HepG2 (cell line): ENCODE measurements around the gene STPG4. TPM values are rescaled to one million over a fixed set of nuclear protein-coding genes. Genes with fewer than 3 reads are reported as not detected.
A peak's percentile ranks its signal among the peaks of the same experiment; 100 is the strongest.

ENCODE experiments used
- ATRX ChIP-seq: sonication (generic); formaldehyde crosslinking; IDR thresholded peaks from 2 replicates; pipeline ENCODE4 v1.4.0; 2020; ENCODE audit warnings: missing genetic modification reagents, borderline replicate concordance
- BRCA1 ChIP-seq: sonication (generic); formaldehyde crosslinking; IDR thresholded peaks from 2 replicates; pipeline ENCODE4 v1.4.0; 2020; ENCODE audit warnings: missing genetic modification reagents
- CEBPB ChIP-seq: IDR thresholded peaks from 2 replicates; pipeline ENCODE4 v1.6.1; 2011; ENCODE audit warnings: low read depth, low read length, improper control_type of control experiment, borderline replicate concordance
- CREM ChIP-seq, 2 experiments: sonication (generic) in 1 of 2; formaldehyde crosslinking in 1 of 2; IDR thresholded peaks; 2 replicates each; pipeline versions ENCODE4 v1.4.0 to v1.6.1; 2016 to 2020; ENCODE audit warnings: antibody characterized with exemption in 1 of 2, mild to moderate bottlenecking in 1 of 2, missing genetic modification reagents in 1 of 2
- FOXM1 ChIP-seq: sonication (generic); formaldehyde crosslinking; IDR thresholded peaks from 2 replicates; pipeline ENCODE4 v1.5.0; 2020; ENCODE audit warnings: missing genetic modification reagents
- MAFG ChIP-seq: sonication (generic); formaldehyde crosslinking; IDR thresholded peaks from 2 replicates; pipeline ENCODE4 v1.5.1; 2020; ENCODE audit warnings: mild to moderate bottlenecking, missing genetic modification reagents
- NFIB ChIP-seq: sonication (generic); formaldehyde crosslinking; IDR thresholded peaks from 2 replicates; pipeline ENCODE4 v1.9.0; 2021; ENCODE audit warnings: missing genetic modification reagents, mild to moderate bottlenecking, borderline replicate concordance
- NFKBIZ ChIP-seq: IDR thresholded peaks from 2 replicates; pipeline ENCODE4 v1.6.1; 2018; ENCODE audit warnings: missing genetic modification reagents, missing compliant biosample characterization
- YEATS2 ChIP-seq: sonication (generic); formaldehyde crosslinking; IDR thresholded peaks from 2 replicates; pipeline ENCODE4 v1.4.0; 2020; ENCODE audit warnings: missing genetic modification reagents, borderline replicate concordance
- ZBTB1 ChIP-seq: sonication (generic); formaldehyde crosslinking; IDR thresholded peaks from 2 replicates; pipeline ENCODE4 v1.4.0; 2020; ENCODE audit warnings: missing genetic modification reagents, borderline replicate concordance
- ZBTB20 ChIP-seq: sonication (generic); formaldehyde crosslinking; IDR thresholded peaks from 2 replicates; pipeline ENCODE4 v1.8.1; 2023; ENCODE audit warnings: missing genetic modification reagents, low read depth, mild to moderate bottlenecking, borderline replicate concordance
- ZIK1 ChIP-seq: sonication (generic); formaldehyde crosslinking; IDR thresholded peaks from 2 replicates; pipeline ENCODE4 v1.5.0; 2020; ENCODE audit warnings: mild to moderate bottlenecking, low read depth, missing genetic modification reagents, borderline replicate concordance
- ZNF605 ChIP-seq: sonication (generic); formaldehyde crosslinking; IDR thresholded peaks from 2 replicates; pipeline ENCODE4 v1.8.0; 2022; ENCODE audit warnings: mild to moderate bottlenecking, missing genetic modification reagents
- ZNF768 ChIP-seq: sonication (generic); formaldehyde crosslinking; IDR thresholded peaks from 2 replicates; pipeline ENCODE4 v1.4.0; 2020; ENCODE audit warnings: missing genetic modification reagents
- polyA plus RNA-seq, 8 experiments: library from polyadenylated mRNA; depleted of rRNA in 3 of 8; stranded (reverse) in 7 of 8; unstranded in 1 of 8; fragments of >200 nt; fragmentation: Illumina TruSeq in 4 of 8; extraction: Trizol in 4 of 8; gene quantifications; 2 replicates each; pipeline versions ENCODE4 v1.2.1 to v1.2.3, GENCODE V29; 2011 to 2016; ENCODE audit warnings: low read depth in 4 of 8, missing spikeins in 1 of 8, mixed read lengths in 1 of 8; ENCODE audit not compliant: insufficient read depth in 1 of 8
- total RNA-seq, 5 experiments: library from RNA; depleted of rRNA; stranded (reverse); fragments of >200 nt; fragmentation: Illumina TruSeq; extraction: Trizol; gene quantifications; 2 replicates each; pipeline ENCODE4 v1.2.3, GENCODE V29; 2016; ENCODE audit warnings: low read depth in 1 of 5
- TF ChIP-seq, protein P1 (sequence below): sonication (generic); formaldehyde crosslinking; IDR thresholded peaks from 2 replicates; pipeline ENCODE4 v1.4.0; 2020; ENCODE audit warnings: missing genetic modification reagents
- TF ChIP-seq, protein P2 (sequence below): sonication (generic); formaldehyde crosslinking; IDR thresholded peaks from 2 replicates; pipeline ENCODE4 v1.8.1; 2023; ENCODE audit warnings: mild to moderate bottlenecking, inconsistent platforms, moderate library complexity, missing genetic modification reagents, borderline replicate concordance
- TF ChIP-seq, protein P3 (sequence below): sonication (generic); formaldehyde crosslinking; IDR thresholded peaks from 2 replicates; pipeline ENCODE4 v1.4.0; 2020; ENCODE audit warnings: mild to moderate bottlenecking, missing genetic modification reagents
- TF ChIP-seq, protein P4 (sequence below): IDR thresholded peaks from 2 replicates; pipeline ENCODE4 v1.6.1; 2018; ENCODE audit warnings: missing genetic modification reagents, mild to moderate bottlenecking, missing compliant biosample characterization
- TF ChIP-seq, protein P5 (sequence below): sonication (generic); formaldehyde crosslinking; IDR thresholded peaks from 2 replicates; pipeline ENCODE4 v1.4.0; 2020; ENCODE audit warnings: mild to moderate bottlenecking, low read depth, missing genetic modification reagents

STPG4 gene
- total and polyA plus RNA-seq, 2 of the 13 experiments (the other 11 are each of a cell fraction or from before 2014, with no cell fraction given) = 0.11 to 0.15 TPM

DNA sequence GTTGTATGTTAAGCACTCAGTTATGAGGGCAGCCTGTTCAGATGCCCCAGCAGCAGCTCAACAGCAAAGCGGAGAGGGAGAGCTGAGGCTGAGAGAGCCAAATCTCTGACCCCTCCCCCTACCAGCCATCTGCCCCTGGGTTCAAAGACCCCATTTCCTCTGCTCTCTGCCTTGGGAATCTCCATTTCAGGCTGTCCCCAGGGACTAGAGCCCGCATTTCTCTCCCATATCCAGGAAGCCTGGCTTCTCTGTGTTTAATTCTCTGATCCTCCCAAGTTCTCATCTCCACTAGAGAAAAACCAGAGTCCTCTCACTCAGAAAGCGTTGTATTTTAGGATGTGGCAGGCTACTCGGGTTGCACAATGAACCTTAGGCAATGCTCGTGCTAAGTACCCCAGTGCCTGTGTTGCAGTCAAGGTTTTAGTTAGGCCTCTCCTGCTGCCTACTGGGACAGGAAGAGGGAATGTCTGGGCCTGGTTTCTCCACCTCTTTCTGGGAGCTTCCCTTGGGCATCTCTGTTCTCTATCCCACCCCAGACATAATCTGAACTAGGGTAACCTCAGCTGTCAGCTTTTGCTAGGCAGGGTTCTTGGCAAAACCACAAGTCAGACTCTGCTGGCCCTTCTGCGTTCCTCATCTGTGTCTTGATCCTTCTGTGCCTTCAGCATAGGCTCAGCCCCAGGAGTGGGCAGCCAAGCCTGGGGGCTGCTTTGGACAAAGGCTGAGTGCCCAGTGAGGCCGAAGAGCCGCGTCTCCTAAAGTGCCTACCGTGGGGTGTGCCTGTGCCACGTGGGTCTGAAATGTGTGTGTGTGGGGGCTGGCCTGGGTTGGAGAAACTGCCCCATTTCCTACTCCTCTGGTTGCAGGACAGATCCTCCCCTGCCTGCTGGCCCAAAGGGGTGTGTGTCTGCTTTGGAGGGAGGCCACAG lies 96.8 kb downstream of the STPG4 start (continued):
- TF ChIP-seq, protein P1, sequence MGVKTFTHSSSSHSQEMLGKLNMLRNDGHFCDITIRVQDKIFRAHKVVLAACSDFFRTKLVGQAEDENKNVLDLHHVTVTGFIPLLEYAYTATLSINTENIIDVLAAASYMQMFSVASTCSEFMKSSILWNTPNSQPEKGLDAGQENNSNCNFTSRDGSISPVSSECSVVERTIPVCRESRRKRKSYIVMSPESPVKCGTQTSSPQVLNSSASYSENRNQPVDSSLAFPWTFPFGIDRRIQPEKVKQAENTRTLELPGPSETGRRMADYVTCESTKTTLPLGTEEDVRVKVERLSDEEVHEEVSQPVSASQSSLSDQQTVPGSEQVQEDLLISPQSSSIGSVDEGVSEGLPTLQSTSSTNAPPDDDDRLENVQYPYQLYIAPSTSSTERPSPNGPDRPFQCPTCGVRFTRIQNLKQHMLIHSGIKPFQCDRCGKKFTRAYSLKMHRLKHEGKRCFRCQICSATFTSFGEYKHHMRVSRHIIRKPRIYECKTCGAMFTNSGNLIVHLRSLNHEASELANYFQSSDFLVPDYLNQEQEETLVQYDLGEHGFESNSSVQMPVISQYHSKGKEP = no peak
- TF ChIP-seq, protein P2, sequence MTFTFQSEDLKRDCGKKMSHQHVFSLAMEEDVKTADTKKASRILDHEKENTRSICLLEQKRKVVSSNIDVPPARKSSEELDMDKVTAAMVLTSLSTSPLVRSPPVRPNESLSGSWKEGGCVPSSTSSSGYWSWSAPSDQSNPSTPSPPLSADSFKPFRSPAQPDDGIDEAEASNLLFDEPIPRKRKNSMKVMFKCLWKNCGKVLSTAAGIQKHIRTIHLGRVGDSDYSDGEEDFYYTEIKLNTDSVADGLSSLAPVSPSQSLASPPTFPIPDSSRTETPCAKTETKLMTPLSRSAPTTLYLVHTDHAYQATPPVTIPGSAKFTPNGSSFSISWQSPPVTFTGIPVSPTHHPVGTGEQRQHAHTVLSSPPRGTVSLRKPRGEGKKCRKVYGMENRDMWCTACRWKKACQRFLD = no peak
- TF ChIP-seq ZNF768 (CRISPR knock-in tag) = no peak
- no peak for TF ChIP-seq MAFG (CRISPR knock-in tag)
- TF ChIP-seq NFIB (CRISPR knock-in tag) = no peak
- no peak for TF ChIP-seq BRCA1 (CRISPR knock-in tag)
- TF ChIP-seq, protein P3, sequence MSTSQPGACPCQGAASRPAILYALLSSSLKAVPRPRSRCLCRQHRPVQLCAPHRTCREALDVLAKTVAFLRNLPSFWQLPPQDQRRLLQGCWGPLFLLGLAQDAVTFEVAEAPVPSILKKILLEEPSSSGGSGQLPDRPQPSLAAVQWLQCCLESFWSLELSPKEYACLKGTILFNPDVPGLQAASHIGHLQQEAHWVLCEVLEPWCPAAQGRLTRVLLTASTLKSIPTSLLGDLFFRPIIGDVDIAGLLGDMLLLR (CRISPR knock-in tag) = 0 out of 2 replicates have a peak, but pooled peaks have one; percentile 22
- TF ChIP-seq NFKBIZ (CRISPR knock-in tag) = no peak
- no peak for TF ChIP-seq CREM (IDR thresholded peaks at IDR 0.05)
- no peak for TF ChIP-seq CREM (CRISPR knock-in tag; IDR thresholded peaks at IDR 0.05)
- TF ChIP-seq, protein P4, sequence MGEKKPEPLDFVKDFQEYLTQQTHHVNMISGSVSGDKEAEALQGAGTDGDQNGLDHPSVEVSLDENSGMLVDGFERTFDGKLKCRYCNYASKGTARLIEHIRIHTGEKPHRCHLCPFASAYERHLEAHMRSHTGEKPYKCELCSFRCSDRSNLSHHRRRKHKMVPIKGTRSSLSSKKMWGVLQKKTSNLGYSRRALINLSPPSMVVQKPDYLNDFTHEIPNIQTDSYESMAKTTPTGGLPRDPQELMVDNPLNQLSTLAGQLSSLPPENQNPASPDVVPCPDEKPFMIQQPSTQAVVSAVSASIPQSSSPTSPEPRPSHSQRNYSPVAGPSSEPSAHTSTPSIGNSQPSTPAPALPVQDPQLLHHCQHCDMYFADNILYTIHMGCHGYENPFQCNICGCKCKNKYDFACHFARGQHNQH = no peak
- TF ChIP-seq FOXM1 = no peak
- no peak for TF ChIP-seq ZBTB1 (CRISPR knock-in tag)
- TF ChIP-seq ZIK1 (CRISPR knock-in tag) = no peak
- peak; percentile 93 for TF ChIP-seq CEBPB
- no peak for TF ChIP-seq YEATS2 (CRISPR knock-in tag)
- TF ChIP-seq ZNF605 (CRISPR knock-in tag) = no peak
- TF ChIP-seq, protein P5, sequence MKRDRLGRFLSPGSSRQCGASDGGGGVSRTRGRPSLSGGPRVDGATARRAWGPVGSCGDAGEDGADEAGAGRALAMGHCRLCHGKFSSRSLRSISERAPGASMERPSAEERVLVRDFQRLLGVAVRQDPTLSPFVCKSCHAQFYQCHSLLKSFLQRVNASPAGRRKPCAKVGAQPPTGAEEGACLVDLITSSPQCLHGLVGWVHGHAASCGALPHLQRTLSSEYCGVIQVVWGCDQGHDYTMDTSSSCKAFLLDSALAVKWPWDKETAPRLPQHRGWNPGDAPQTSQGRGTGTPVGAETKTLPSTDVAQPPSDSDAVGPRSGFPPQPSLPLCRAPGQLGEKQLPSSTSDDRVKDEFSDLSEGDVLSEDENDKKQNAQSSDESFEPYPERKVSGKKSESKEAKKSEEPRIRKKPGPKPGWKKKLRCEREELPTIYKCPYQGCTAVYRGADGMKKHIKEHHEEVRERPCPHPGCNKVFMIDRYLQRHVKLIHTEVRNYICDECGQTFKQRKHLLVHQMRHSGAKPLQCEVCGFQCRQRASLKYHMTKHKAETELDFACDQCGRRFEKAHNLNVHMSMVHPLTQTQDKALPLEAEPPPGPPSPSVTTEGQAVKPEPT (CRISPR knock-in tag) = no peak
- no peak for TF ChIP-seq ATRX (CRISPR knock-in tag)
- TF ChIP-seq ZBTB20 (CRISPR knock-in tag) = no peak
